H1 (cell line): ENCODE results near the gene ZDHHC8. TPM values are rescaled to one million over a fixed set of nuclear protein-coding genes. Genes with fewer than 3 reads are reported as not detected.

Experiments
- CTCF ChIA-PET: fragments of 300-600 bp; sonication (Branson Sonifier 250); formaldehyde crosslinking; loops from one replicate; lab custom pipeline; 2021; ENCODE audit not compliant: partially characterized antibody; lab: Charles Lee
- POLR2A ChIA-PET: fragments of 300-600 bp; sonication (Branson Sonifier 250); formaldehyde crosslinking; loops from one replicate; lab custom pipeline; 2021; ENCODE audit warnings: inconsistent platforms; ENCODE audit not compliant: partially characterized antibody; lab: Charles Lee
- DNase-seq, 2 experiments: peaks; one replicate each; pipeline versions ENCODE4 v3.0.0 to v3.0.0-alpha.2; 2010 to 2022; ENCODE audit warnings: low spot score in 2 of 2, low read depth in 1 of 2, mixed read lengths in 1 of 2
- FAIRE-seq: peaks from 2 replicates; lab custom pipeline; 2011; peaks lifted over from hg19 to GRCh38; lab: Jason Lieb, UNC
- H2AFZ ChIP-seq: 2 replicates; pipeline ENCODE4 v1.8.1; 2012; ENCODE audit warnings: low read length, inconsistent platforms
- H2AK5ac ChIP-seq: 2 replicates; pipeline ENCODE4 v1.6.1; 2013; ENCODE audit warnings: low read depth, low read length
- H2BK120ac ChIP-seq: replicated peaks from 2 replicates; pipeline ENCODE3; 2013; ENCODE audit warnings: low read depth, low read length, inconsistent platforms
- H2BK12ac ChIP-seq: 2 replicates; pipeline ENCODE4 v1.6.1; 2013; ENCODE audit warnings: low read depth, low read length
- H2BK15ac ChIP-seq: 2 replicates; pipeline ENCODE4 v1.6.1; 2013; ENCODE audit warnings: low read length
- H2BK20ac ChIP-seq: 2 replicates; pipeline ENCODE4 v1.6.1; 2013; ENCODE audit warnings: low read length
- H2BK5ac ChIP-seq: 2 replicates; pipeline ENCODE4 v1.6.1; 2013; ENCODE audit warnings: low read depth, low read length
- H3K14ac ChIP-seq: 2 replicates; pipeline ENCODE4 v1.6.1; 2013; ENCODE audit warnings: inconsistent platforms; ENCODE audit not compliant: insufficient read length
- H3K18ac ChIP-seq: 2 replicates; pipeline ENCODE4 v1.6.1; 2013; ENCODE audit warnings: low read length; ENCODE audit errors: extremely low read depth
- H3K23ac ChIP-seq: 2 replicates; pipeline ENCODE4 v1.6.1; 2013; ENCODE audit warnings: inconsistent platforms; ENCODE audit not compliant: insufficient read length
- H3K23me2 ChIP-seq: 2 replicates; pipeline ENCODE4 v1.6.1; 2013; ENCODE audit warnings: low read depth, low read length
- H3K27ac ChIP-seq: 2 replicates; pipeline ENCODE4 v1.6.1; 2011; ENCODE audit warnings: low read depth, low read length, inconsistent platforms
- H3K27me3 ChIP-seq, 4 experiments: replicated peaks in 1 of 4; 1 replicate in 1 of 4; 2 replicates in 3 of 4; pipeline versions ENCODE4 v1.6.1 to v1.8.1; 2011 to 2013; ENCODE audit warnings: low read length in 3 of 4, mild to moderate bottlenecking in 3 of 4, inconsistent platforms in 2 of 4, mixed read lengths in 2 of 4, moderate library complexity in 1 of 4; ENCODE audit not compliant: control insufficient read depth in 3 of 4, insufficient read depth in 3 of 4; ENCODE audit errors: extremely low read depth in 1 of 4
- H3K36me3 ChIP-seq, 4 experiments: 2 replicates each; pipeline versions ENCODE4 v1.6.1 to v1.8.1; 2011 to 2013; ENCODE audit warnings: mild to moderate bottlenecking in 4 of 4, low read length in 3 of 4, moderate library complexity in 2 of 4, control low read depth in 1 of 4, inconsistent platforms in 1 of 4; ENCODE audit not compliant: insufficient read depth in 4 of 4, control insufficient read depth in 2 of 4
- H3K4ac ChIP-seq: replicated peaks from 2 replicates; pipeline ENCODE3; 2013; ENCODE audit warnings: low read length, low read depth, mixed read lengths, inconsistent platforms; ENCODE audit not compliant: insufficient read length
- H3K4me1 ChIP-seq, 4 experiments: replicated peaks in 1 of 4; 1 replicate in 1 of 4; 2 replicates in 3 of 4; pipeline versions ENCODE4 v1.6.1 to v1.8.1; 2011 to 2013; ENCODE audit warnings: low read length in 3 of 4, inconsistent platforms in 2 of 4, mixed read lengths in 1 of 4; ENCODE audit not compliant: insufficient read depth in 4 of 4, control insufficient read depth in 3 of 4
- H3K4me2 ChIP-seq, 2 experiments: 2 replicates each; pipeline versions ENCODE4 v1.6.1 to v1.8.1; 2011 to 2013; ENCODE audit warnings: low read depth in 2 of 2, low read length in 2 of 2, control low read depth in 1 of 2, inconsistent platforms in 1 of 2, mild to moderate bottlenecking in 1 of 2; ENCODE audit not compliant: insufficient read depth in 1 of 2
- H3K4me3 ChIP-seq, 4 experiments: fragments of 200-600, 300-600 bp in 1 of 4; sonication (generic), shearing (Covaris generic), sonication (Bioruptor Twin) in 1 of 4; 2 replicates each; pipeline versions ENCODE4 v1.5.1 to v1.8.1; 2011 to 2016; ENCODE audit warnings: low read length in 4 of 4, low read depth in 3 of 4, control low read depth in 2 of 4, inconsistent platforms in 2 of 4, mild to moderate bottlenecking in 2 of 4, mixed read lengths in 1 of 4, moderate library complexity in 1 of 4; ENCODE audit not compliant: insufficient read depth in 2 of 4; ENCODE audit errors: extremely low read depth in 1 of 4
- H3K56ac ChIP-seq: replicated peaks from 2 replicates; pipeline ENCODE3; 2013; ENCODE audit warnings: low read depth, mild to moderate bottlenecking, mixed read lengths, low read length, inconsistent platforms; ENCODE audit not compliant: insufficient read length
- H3K79me1 ChIP-seq: 2 replicates; pipeline ENCODE4 v1.6.1; 2013; ENCODE audit warnings: low read depth, low read length, control low read depth
- H3K79me2 ChIP-seq, 2 experiments: 2 replicates each; pipeline versions ENCODE4 v1.6.1 to v1.8.1; 2012 to 2013; ENCODE audit warnings: low read length in 2 of 2, mild to moderate bottlenecking in 2 of 2, inconsistent platforms in 1 of 2; ENCODE audit not compliant: insufficient read depth in 2 of 2, control insufficient read depth in 1 of 2
- H3K9ac ChIP-seq, 4 experiments: replicated peaks in 1 of 4; 1 replicate in 1 of 4; 2 replicates in 3 of 4; pipeline versions ENCODE4 v1.6.1 to v1.8.1; 2011 to 2013; ENCODE audit warnings: low read depth in 3 of 4, low read length in 3 of 4, control low read depth in 2 of 4, mild to moderate bottlenecking in 2 of 4, moderate library complexity in 2 of 4, inconsistent platforms in 1 of 4; ENCODE audit errors: extremely low read depth in 1 of 4
- H3K9me3 ChIP-seq, 2 experiments: 2 replicates each; pipeline versions ENCODE4 v1.6.1 to v1.8.1; 2012 to 2013; ENCODE audit warnings: mild to moderate bottlenecking in 2 of 2, moderate library complexity in 2 of 2, control low read depth in 1 of 2, inconsistent platforms in 1 of 2, low read depth in 1 of 2, low read length in 1 of 2, mixed read lengths in 1 of 2; ENCODE audit not compliant: insufficient read depth in 2 of 2
- H4K20me1 ChIP-seq, 2 experiments: replicated peaks in 1 of 2; 2 replicates each; pipeline versions ENCODE3 to v1.8.1; 2011 to 2013; ENCODE audit warnings: inconsistent platforms in 2 of 2, low read length in 2 of 2, mild to moderate bottlenecking in 1 of 2; ENCODE audit not compliant: insufficient read depth in 2 of 2, control insufficient read depth in 1 of 2
- H4K5ac ChIP-seq: 2 replicates; pipeline ENCODE4 v1.6.1; 2013; ENCODE audit warnings: low read length, low read depth, mixed read lengths, inconsistent platforms; ENCODE audit not compliant: insufficient read length
- H4K8ac ChIP-seq: 2 replicates; pipeline ENCODE4 v1.8.0; 2013; ENCODE audit warnings: mild to moderate bottlenecking, moderate library complexity, low read length, inconsistent platforms; ENCODE audit not compliant: insufficient read depth; ENCODE audit errors: extremely low read depth
- H4K91ac ChIP-seq: replicated peaks from 2 replicates; pipeline ENCODE3; 2013; ENCODE audit warnings: low read length, mixed read lengths, inconsistent platforms; ENCODE audit not compliant: insufficient read length
- BRCA1 ChIP-seq: IDR thresholded peaks from 2 replicates; pipeline ENCODE4 v1.6.1; 2012; ENCODE audit warnings: low read depth, low read length, improper control_type of control experiment
- CTBP2 ChIP-seq: IDR thresholded peaks from 2 replicates; pipeline ENCODE4 v1.7.0; 2011; ENCODE audit warnings: borderline replicate concordance, mild to moderate bottlenecking, moderate library complexity, mixed read lengths, low read length; ENCODE audit not compliant: insufficient read depth, insufficient read length
- EZH2 ChIP-seq: fragments of 200-600 bp; sonication (generic); IDR thresholded peaks from 2 replicates; pipeline ENCODE4 v1.7.1; 2012; ENCODE audit warnings: low read depth, mild to moderate bottlenecking, moderate library complexity, low read length, inconsistent platforms; ENCODE audit not compliant: severe bottlenecking
- FOSL1 ChIP-seq: IDR thresholded peaks from 2 replicates; pipeline ENCODE4 v1.6.1; 2011; ENCODE audit warnings: mild to moderate bottlenecking, low read depth, low read length, moderate library complexity; ENCODE audit not compliant: insufficient read depth
- GABPA ChIP-seq: IDR thresholded peaks from 2 replicates; pipeline ENCODE4 v1.6.1; 2011; ENCODE audit warnings: mild to moderate bottlenecking, low read length, moderate library complexity, borderline replicate concordance; ENCODE audit not compliant: insufficient read depth
- KDM5A ChIP-seq: fragments of 200-600 bp; IDR thresholded peaks from 2 replicates; pipeline ENCODE4 v1.7.1; 2012; ENCODE audit warnings: mild to moderate bottlenecking, low read length, inconsistent platforms, mixed read lengths
- NANOG ChIP-seq: IDR thresholded peaks from 2 replicates; pipeline ENCODE4 v1.6.1; 2011; ENCODE audit warnings: low read length, low read depth, mild to moderate bottlenecking, inconsistent platforms; ENCODE audit not compliant: insufficient read depth, poor library complexity, severe bottlenecking
- NRF1 ChIP-seq: IDR thresholded peaks from 2 replicates; pipeline ENCODE4 v1.6.1; 2011; ENCODE audit warnings: mild to moderate bottlenecking, low read depth, low read length, improper control_type of control experiment
- RXRA ChIP-seq: IDR thresholded peaks from 2 replicates; pipeline ENCODE4 v1.6.1; 2011; ENCODE audit warnings: low read depth, mild to moderate bottlenecking, low read length, moderate library complexity; ENCODE audit not compliant: insufficient read depth
- SP1 ChIP-seq: IDR thresholded peaks from 2 replicates; pipeline ENCODE4 v1.6.1; 2011; ENCODE audit warnings: low read depth, low read length
- TAF1 ChIP-seq: IDR thresholded peaks from 2 replicates; pipeline ENCODE4 v1.6.1; 2011; ENCODE audit warnings: mild to moderate bottlenecking, low read depth, low read length
- TAF7 ChIP-seq: optimal IDR thresholded peaks from 2 replicates; pipeline ENCODE3; 2011; ENCODE audit warnings: low read depth, mild to moderate bottlenecking, inconsistent platforms, low read length, moderate library complexity, borderline replicate concordance
- TCF12 ChIP-seq: IDR thresholded peaks from 2 replicates; pipeline ENCODE4 v1.6.1; 2011; ENCODE audit warnings: low read depth, mild to moderate bottlenecking, low read length
- WGBS, 2 experiments: shearing (Covaris generic) in 1 of 2; methylation state at CpG; one replicate each; pipeline versions ENCODE4 v1.1.6 to v1.1.7; 2013 to 2015; ENCODE audit warnings: low lambda C conversion rate in 2 of 2, mixed read lengths in 2 of 2, inconsistent platforms in 1 of 2, low coverage in 1 of 2, missing lambda C conversion rate in 1 of 2; ENCODE audit not compliant: insufficient replicate concordance in 2 of 2, insufficient coverage in 1 of 2, insufficient read length in 1 of 2; ENCODE audit errors: extremely low coverage in 1 of 2, missing lambda C conversion rate in 1 of 2; 5-methylcytosine and 5-hydroxymethylcytosine counted together
- polyA plus RNA-seq, 7 experiments: library from polyadenylated mRNA; depleted of rRNA in 3 of 7; stranded (reverse) in 5 of 7; unstranded in 2 of 7; fragments of >200 nt in 5 of 7; fragments of 200-250 nt in 2 of 7; gene quantifications; 1 replicate in 5 of 7; 2 replicates in 1 of 7; 4 replicates in 1 of 7; pipeline versions ENCODE4 v1.2.1 to v1.2.3, GENCODE V29; 2011 to 2013; ENCODE audit warnings: missing spikeins in 2 of 7, mixed read lengths in 2 of 7
- total RNA-seq: library from RNA; stranded (reverse); fragmentation: NEBNext Ultra II Directional; extraction: Animal tissue kit (Norgen Biotek cat#: 25700); gene quantifications from 2 replicates; pipeline ENCODE4 v1.2.1, GENCODE V29; 2021

ZDHHC8 gene
- total and polyA plus RNA-seq, 2 of the 8 experiments (the other 6 are each of a cell fraction or from before 2014, with no cell fraction given): 18.6 to 65.6 TPM

GRCh38 chr22:20140107-20140445 lies 8.5 kb downstream of the ZDHHC8 start:
- peaks cover 0 to 12% of the 10 kb centered on the region in 2 experiments; a peak in 3 of 4 replicates for H3K79me2 ChIP-seq
- peaks cover 11 to 31% of the 10 kb centered on the region in 2 experiments for H4K20me1 ChIP-seq
- no peak overlapping the region for H3K14ac ChIP-seq
- CTCF ChIA-PET: no interaction called here
- H2BK120ac ChIP-seq: no peak overlapping the region
- no peak overlapping the region for H2BK5ac ChIP-seq
- H2AK5ac ChIP-seq: no peak overlapping the region
- no peak overlapping the region for H3K27ac ChIP-seq
- POLR2A ChIA-PET: interaction anchor here (1.2 to 10.1 kb wide), 2 partner anchors 13 to 22 kb away, joined by 5 to 104 read pairs; no protein-coding TSS in a partner anchor
- H3K27me3 ChIP-seq: no peaks in the 10 kb centered on the region
- H2BK12ac ChIP-seq: no peak overlapping the region
- no peak overlapping the region for H2BK20ac ChIP-seq
- H3K4me2 ChIP-seq: no peak overlapping the region
- no peak overlapping the region for H3K56ac ChIP-seq
- H3K23me2 ChIP-seq: no peaks in the 10 kb centered on the region
- H3K79me1 ChIP-seq: peaks cover 20% of the 10 kb centered on the region
- peaks cover 0 to 6% (median 2%) of the 10 kb centered on the region in 4 experiments; a peak in 1 of 8 replicates for H3K36me3 ChIP-seq
- 93% methylated on average over 11 of the region's 11 CpGs; no CpG with 5 or more reads in 1 of the 2 experiments for WGBS, 2 experiments
- H2BK15ac ChIP-seq: no peak overlapping the region
- H3K9me3 ChIP-seq: no peaks in the 10 kb centered on the region
- no peak overlapping the region for H3K4ac ChIP-seq
- no peak overlapping the region for H3K23ac ChIP-seq
- no peak overlapping the region for H3K9ac ChIP-seq
- H4K5ac ChIP-seq: no peak overlapping the region
- H2AFZ ChIP-seq: no peak overlapping the region
- H4K91ac ChIP-seq: no peak overlapping the region
- DNase-seq: no peak
- H3K4me1 ChIP-seq: no peaks in the 10 kb centered on the region
- no peak for FAIRE-seq
- no peak overlapping the region for H4K8ac ChIP-seq
- no peak overlapping the region for H3K4me3 ChIP-seq
- H3K18ac ChIP-seq: no peak overlapping the region
- TF ChIP-seq EZH2 (no peak), FOSL1 (no peak), RXRA (no peak), TCF12 (no peak), NRF1 (no peak), KDM5A (no peak), NANOG (no peak), TAF7 (no peak), GABPA (no peak), BRCA1 (no peak), CTBP2 (no peak), SP1 (no peak), TAF1 (no peak)
